OCI-LY1 (cell line): ENCODE measurements around the gene TSEN15.

Source experiments
- H2AFZ ChIP-seq: fragments of 200-600 bp; sonication (generic), shearing (Covaris generic); 2 replicates; pipeline ENCODE4 v1.6.0; 2014; ENCODE audit warnings: antibody characterized with exemption, mild to moderate bottlenecking, low read length
- H3F3A ChIP-seq: fragments of 200-600 bp; sonication (generic), shearing (Covaris generic); 2 replicates; pipeline ENCODE4 v1.6.0; 2014; ENCODE audit warnings: mild to moderate bottlenecking, antibody characterized with exemption, low read length, moderate library complexity; ENCODE audit not compliant: insufficient read depth
- H3K27ac ChIP-seq: fragments of 200-600 bp; sonication (generic); 2 replicates; pipeline ENCODE4 v1.5.1; 2014; ENCODE audit warnings: low read length, mixed run types, mild to moderate bottlenecking, low read depth; ENCODE audit not compliant: poor library complexity, severe bottlenecking
- H3K27me3 ChIP-seq: fragments of 200-600 bp; sonication (generic); 2 replicates; pipeline ENCODE4 v1.6.0; 2014; ENCODE audit warnings: antibody characterized with exemption, mild to moderate bottlenecking, low read length, moderate library complexity; ENCODE audit not compliant: insufficient read depth
- H3K36me3 ChIP-seq: fragments of 200-600 bp; sonication (generic); 2 replicates; pipeline ENCODE4 v1.6.1; 2014; ENCODE audit warnings: mild to moderate bottlenecking, antibody characterized with exemption, low read length, moderate library complexity, mixed read lengths; ENCODE audit not compliant: insufficient read depth
- H3K4me1 ChIP-seq: fragments of 200-600 bp; sonication (generic); 2 replicates; pipeline ENCODE4 v1.5.1; 2014; ENCODE audit warnings: mild to moderate bottlenecking, low read length, moderate library complexity; ENCODE audit not compliant: insufficient read depth, severe bottlenecking
- H3K4me2 ChIP-seq: fragments of 200-600 bp; sonication (generic), shearing (Covaris generic); 2 replicates; pipeline ENCODE4 v1.6.1; 2014; ENCODE audit warnings: low read length
- H3K4me3 ChIP-seq: fragments of 200-600 bp; sonication (generic); 2 replicates; pipeline ENCODE4 v1.5.1; 2014; ENCODE audit warnings: low read length, low read depth, mild to moderate bottlenecking, mixed read lengths; ENCODE audit not compliant: poor library complexity, severe bottlenecking
- H3K79me2 ChIP-seq: fragments of 200-600 bp; shearing (Covaris generic); 2 replicates; pipeline ENCODE4 v1.6.1; 2016; ENCODE audit warnings: mixed run types, low read length, mixed read lengths; ENCODE audit not compliant: insufficient read depth
- H3K9ac ChIP-seq: fragments of 200-600 bp; sonication (generic), shearing (Covaris generic); 2 replicates; pipeline ENCODE4 v1.6.1; 2014; ENCODE audit warnings: mild to moderate bottlenecking, low read length, mixed read lengths
- H3K9me2 ChIP-seq: fragments of 200-600 bp; sonication (generic), shearing (Covaris generic); 2 replicates; pipeline ENCODE4 v1.6.1; 2014; ENCODE audit warnings: low read depth, mild to moderate bottlenecking, low read length, mixed read lengths
- H3K9me3 ChIP-seq: fragments of 200-600 bp; shearing (Covaris generic); 2 replicates; pipeline ENCODE4 v1.6.1; 2014; ENCODE audit warnings: low read length, mixed read lengths
- H4K20me1 ChIP-seq: fragments of 200-600 bp; sonication (generic), shearing (Covaris generic); 2 replicates; pipeline ENCODE4 v1.6.0; 2016; ENCODE audit warnings: mild to moderate bottlenecking, low read length; ENCODE audit not compliant: insufficient read depth
- CTCF ChIP-seq: fragments of 200-600 bp; sonication (generic), shearing (Covaris generic); IDR thresholded peaks from 2 replicates; pipeline ENCODE4 v1.5.1; 2017; ENCODE audit warnings: mild to moderate bottlenecking, antibody characterized with exemption, low read length, moderate library complexity, mixed read lengths
- EZH2 ChIP-seq: fragments of 200-600 bp; sonication (generic), shearing (Covaris generic); IDR thresholded peaks from 2 replicates; pipeline ENCODE4 v1.8.0; 2017; ENCODE audit warnings: borderline replicate concordance, mixed run types, mild to moderate bottlenecking, antibody characterized with exemption, low read length, moderate library complexity, mixed read lengths

The TSEN15 gene

DNA sequence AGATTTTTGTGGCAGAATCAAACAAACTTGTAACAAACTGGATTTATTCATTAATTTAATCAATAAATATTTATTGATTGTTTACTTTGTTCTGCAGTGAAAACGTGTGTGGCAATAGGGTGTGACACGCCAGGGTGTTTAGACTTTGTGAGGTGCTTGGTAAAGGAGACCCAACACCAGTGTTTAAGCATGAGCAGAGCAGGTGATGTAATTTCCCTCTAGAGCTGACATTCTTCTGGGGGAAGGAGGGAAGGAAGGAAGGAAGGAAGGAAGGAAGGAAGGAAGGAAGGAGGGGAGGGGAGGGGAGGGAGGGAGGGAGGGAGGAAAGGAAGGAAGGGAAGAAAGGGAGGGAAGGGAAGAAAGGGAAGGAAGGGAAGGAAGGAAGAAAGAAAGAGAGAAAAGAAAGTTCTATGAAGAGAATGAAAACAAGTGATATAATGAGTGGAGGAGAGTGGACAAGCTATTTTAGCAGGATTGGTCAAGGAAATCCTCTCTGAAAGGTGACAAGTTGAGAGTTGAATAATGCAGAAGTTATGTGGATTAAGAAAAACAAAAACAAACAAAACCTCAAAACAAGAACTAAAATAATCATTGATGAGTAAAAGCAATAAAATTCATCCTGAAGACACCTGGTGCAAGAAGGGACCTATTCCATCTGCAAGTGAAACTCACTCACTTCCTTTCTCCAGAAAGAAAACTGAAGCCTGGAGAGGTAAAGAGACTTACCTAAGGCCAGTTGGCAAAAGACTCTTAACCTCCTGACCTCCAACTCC, 60.8 kb downstream of the TSEN15 start:
- no peaks in the 10 kb centered on the region for H3K9me2 ChIP-seq
- H3K79me2 ChIP-seq, result no peaks in the 10 kb centered on the region
- H3K27me3 ChIP-seq, result no peaks in the 10 kb centered on the region
- H3K4me3 ChIP-seq, result no peak overlapping the region
- no peaks in the 10 kb centered on the region for H3F3A ChIP-seq
- no peaks in the 10 kb centered on the region for H3K4me1 ChIP-seq
- TF ChIP-seq EZH2 (no peak), CTCF (no peak)
- H2AFZ ChIP-seq, result no peak overlapping the region
- no peaks in the 10 kb centered on the region for H3K36me3 ChIP-seq
- H3K27ac ChIP-seq, result no peak overlapping the region
- H3K4me2 ChIP-seq, result no peak overlapping the region
- no peaks in the 10 kb centered on the region for H3K9me3 ChIP-seq
- H3K9ac ChIP-seq, result no peak overlapping the region
- no peaks in the 10 kb centered on the region for H4K20me1 ChIP-seq

DNA sequence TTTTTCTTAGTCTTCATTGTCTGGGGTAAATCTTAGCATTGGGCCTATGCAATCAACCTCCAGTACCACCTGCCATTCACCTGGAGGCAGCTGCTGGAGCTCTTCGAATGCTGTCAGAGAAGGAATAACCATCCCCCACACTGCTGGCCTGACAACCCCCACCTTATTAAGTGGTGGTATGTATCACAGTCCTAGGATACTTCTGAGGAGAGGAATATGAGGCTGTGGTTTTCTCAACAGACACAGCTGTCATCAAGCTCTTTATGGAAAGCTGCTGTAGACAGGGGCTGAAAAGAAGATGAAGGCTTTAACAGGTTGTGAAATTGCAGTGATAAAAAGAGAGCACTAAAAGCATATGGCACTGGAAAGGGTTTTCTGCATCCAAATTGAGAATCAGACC, 61.7 kb downstream of the TSEN15 start:
- Histone ChIP-seq H3F3A (no peaks in the 10 kb centered on the region), H3K4me2 (no peak overlapping the region), H3K4me1 (no peaks in the 10 kb centered on the region), H3K36me3 (no peaks in the 10 kb centered on the region), H3K27me3 (no peaks in the 10 kb centered on the region), H3K9ac (no peak overlapping the region), H3K79me2 (no peaks in the 10 kb centered on the region), H2AFZ (no peak overlapping the region), H3K9me3 (no peaks in the 10 kb centered on the region), H3K27ac (no peak overlapping the region), H3K4me3 (no peak overlapping the region), H3K9me2 (no peaks in the 10 kb centered on the region), H4K20me1 (no peaks in the 10 kb centered on the region)
- no peak for TF ChIP-seq EZH2
- no peak for TF ChIP-seq CTCF

DNA sequence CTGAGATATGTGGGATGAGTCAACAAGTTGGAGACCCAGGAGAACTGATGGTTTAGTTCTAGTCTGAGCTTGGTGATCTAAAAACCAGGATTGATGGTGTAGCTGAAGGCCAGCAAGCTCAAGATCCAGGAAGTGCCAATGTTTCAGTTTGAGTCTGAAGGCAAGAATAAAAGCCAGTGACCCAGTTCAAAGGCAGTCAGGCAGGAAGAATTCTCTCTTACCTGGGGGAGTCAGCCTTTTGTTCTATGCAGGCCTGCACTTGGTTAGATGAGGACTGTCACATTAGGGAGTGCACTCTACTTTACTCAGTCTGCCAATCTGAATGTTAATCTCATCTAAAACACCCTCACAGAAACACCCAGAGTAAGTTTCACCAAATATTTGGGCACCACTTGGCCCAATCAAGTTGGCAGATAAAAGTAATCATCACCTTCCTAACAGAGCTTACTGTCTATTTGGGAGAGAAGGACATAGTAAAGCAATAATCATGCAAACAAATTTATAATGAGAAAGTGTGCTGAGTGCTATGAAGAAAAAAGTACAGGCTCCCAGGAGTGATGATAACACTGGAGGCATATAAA, 63.4 kb downstream of the TSEN15 start:
- Histone ChIP-seq H3K4me1 (no peaks in the 10 kb centered on the region), H4K20me1 (no peaks in the 10 kb centered on the region), H3K36me3 (no peaks in the 10 kb centered on the region), H3K4me3 (no peak overlapping the region), H3F3A (no peaks in the 10 kb centered on the region), H3K4me2 (no peak overlapping the region), H3K9me2 (no peaks in the 10 kb centered on the region), H2AFZ (no peak overlapping the region), H3K9ac (no peak overlapping the region), H3K79me2 (no peaks in the 10 kb centered on the region), H3K27ac (no peak overlapping the region), H3K9me3 (no peaks in the 10 kb centered on the region), H3K27me3 (no peaks in the 10 kb centered on the region)
- no peak for TF ChIP-seq CTCF
- TF ChIP-seq EZH2, result no peak
